Psoas muscle (tissue), 8 donors: ENCODE measurements around the gene PRMT2. TPM values are rescaled to one million over a fixed set of nuclear protein-coding genes. Genes with fewer than 3 reads are reported as not detected.

Experiments used
- ATAC-seq, 4 donors: fragments of 200-7000 bp; cut with Tn5 transposase; one replicate each; pipeline ENCODE4 v1.9.1; 2020; ENCODE audit warnings: moderate library complexity in 3 of 4, mild to moderate bottlenecking in 2 of 4
- DNase-seq, 2 donors: peaks; one replicate each; pipeline ENCODE4 v3.0.0-alpha.2; 2020
- H3K27ac ChIP-seq: fragments of 200-600 bp; one replicate; pipeline ENCODE4 v1.8.0; 2022
- H3K27me3 ChIP-seq, 3 donors: fragments of 200-600 bp in 1 of 3; one replicate each; pipeline versions ENCODE4 v1.6.1 to v1.8.0; 2013 to 2022; ENCODE audit warnings: low read length in 2 of 3, mild to moderate bottlenecking in 2 of 3, moderate library complexity in 1 of 3; ENCODE audit not compliant: insufficient read depth in 3 of 3
- H3K36me3 ChIP-seq, 2 donors: fragments of 200-600 bp in 1 of 2; one replicate each; pipeline versions ENCODE4 v1.6.1 to v1.8.0; 2013 to 2022; ENCODE audit warnings: low read depth in 1 of 2, mild to moderate bottlenecking in 1 of 2, moderate library complexity in 1 of 2; ENCODE audit not compliant: insufficient read depth in 1 of 2
- H3K4me1 ChIP-seq: fragments of 200-600 bp; one replicate; pipeline ENCODE4 v1.8.0; 2022
- H3K4me3 ChIP-seq: fragments of 200-600 bp; one replicate; pipeline ENCODE4 v1.8.0; 2022; ENCODE audit warnings: mild to moderate bottlenecking
- H3K9me3 ChIP-seq: fragments of 200-600 bp; one replicate; pipeline ENCODE4 v1.8.0; 2022
- CTCF ChIP-seq: fragments of 200-600 bp; IDR thresholded peaks from one replicate; pipeline ENCODE4 v1.8.0; 2022; ENCODE audit warnings: antibody characterized with exemption
- WGBS, 3 donors: extraction: QIAGEN DNeasy Blood & Tissue Kit; methylation state at CpG; one replicate each; pipeline versions ENCODE4 v1.1.6 to v1.1.7; 2013; 5-methylcytosine and 5-hydroxymethylcytosine counted together
- intact Hi-C, 2 donors: fragments of 100-400 bp; cut with DNase I; formaldehyde crosslinking; loops; one replicate each; pipeline versions ENCODE4 v1.11.0 to v1.14.2; 2022
- polyA plus RNA-seq, 3 donors: library from polyadenylated mRNA; stranded (reverse); fragments of 200-250 nt; gene quantifications; one replicate each; pipeline ENCODE4 v1.2.3, GENCODE V29; 2013
- total RNA-seq, 4 donors: library from RNA; stranded (reverse); fragmentation: NEBNext Ultra II Directional in 2 of 4; extraction: Animal tissue kit (Norgen Biotek cat#: 25700) in 2 of 4; gene quantifications; one replicate each; pipeline versions ENCODE4 v1.2.1 to v1.2.4, GENCODE V29; 2021 to 2023
- donor health status: healthy with polysubstance abuse.
- donor health status: DM: no; HTN: no; CAD: no; lungs with moderate emphysema.
- donor health status: Bipolar disorder and iron deficiency.
- donor health status: healthy.
- donor health status: DM: yes; HTN: yes; CAD: no.
- donor health status: DM: no; HTN: no; CAD: no.
- donor health status: DM: no; HTN: no; CAD: no.
- donor health status: DM: yes; HTN: yes; CAD: no.

Gene PRMT2
- total and polyA plus RNA-seq, 7 donors = 15.4 to 41.5 (median 28.5) TPM

DNA sequence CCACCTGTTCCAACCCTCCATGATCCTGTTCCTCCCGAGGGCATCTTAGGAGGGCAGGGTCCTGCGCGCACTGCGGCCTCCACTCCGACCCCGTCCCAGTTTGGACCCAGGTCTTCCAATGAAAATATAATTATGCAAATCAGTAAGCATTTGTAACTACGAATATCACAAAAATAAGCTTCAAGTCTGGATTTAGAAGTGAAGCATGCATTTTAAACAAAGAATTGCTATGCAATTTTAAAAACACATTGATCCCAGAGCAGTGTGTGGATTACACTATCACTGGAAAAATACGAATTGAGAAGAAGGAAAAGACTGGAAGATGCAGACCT, 673 bp downstream of the PRMT2 start:
- DNase-seq (no peak), ATAC-seq (no peak)
- no peaks in the 10 kb centered on the region for H3K9me3 ChIP-seq
- peak overlapping the region; percentile 94 for H3K27ac ChIP-seq
- peaks cover 2 to 15% of the 10 kb centered on the region in 2 donors for H3K36me3 ChIP-seq
- peaks cover 0 to 5% (median 0%) of the 10 kb centered on the region in 3 donors for H3K27me3 ChIP-seq
- H3K4me3 ChIP-seq = peak overlapping the region; percentile 91
- peaks cover 22% of the 10 kb centered on the region for H3K4me1 ChIP-seq
- TF ChIP-seq CTCF = no peak
- intact Hi-C loops = no loop called here
- WGBS, 3 donors = 3% methylated on average over 8 of the region's 8 CpGs

DNA sequence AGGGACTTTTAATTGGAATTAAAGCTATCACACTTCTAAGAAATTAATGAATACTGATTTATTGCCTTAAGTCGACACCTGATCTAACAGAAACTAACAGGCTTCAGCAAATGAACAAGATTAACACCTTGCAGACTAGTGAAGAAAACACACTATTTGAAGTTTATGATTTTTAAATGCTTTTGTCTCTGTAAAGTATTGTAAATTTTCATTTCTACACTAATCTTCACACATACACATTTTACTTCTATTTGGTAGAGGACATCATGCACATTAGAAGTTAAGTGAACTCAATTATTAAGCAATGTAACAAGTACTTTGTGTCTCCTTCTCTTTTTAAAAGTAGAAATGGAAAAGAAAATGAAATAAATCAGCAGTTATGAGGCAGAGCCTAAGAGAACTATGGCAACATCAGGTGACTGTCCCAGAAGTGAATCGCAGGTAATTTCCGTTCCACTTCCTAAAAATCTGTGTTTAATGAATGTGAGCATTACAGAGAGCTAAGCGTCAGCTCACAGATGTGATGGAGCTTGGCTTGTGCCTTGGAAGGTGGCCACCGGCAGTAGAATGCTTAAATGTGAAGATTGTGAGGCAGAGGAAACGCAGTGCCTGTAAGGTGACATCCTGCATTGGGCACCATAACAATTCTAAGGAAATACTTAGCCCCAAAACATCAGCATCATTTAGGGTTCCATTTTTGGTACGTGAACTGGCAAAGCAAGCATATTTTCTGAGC, 1.2 kb downstream of the PRMT2 start:
- peaks cover 4 to 19% of the 10 kb centered on the region in 2 donors for H3K36me3 ChIP-seq
- peak overlapping the region; percentile 94 for H3K27ac ChIP-seq
- intact Hi-C loops = no loop called here
- ATAC-seq (no peak), DNase-seq (no peak)
- TF ChIP-seq CTCF = no peak
- peaks cover 22% of the 10 kb centered on the region for H3K4me1 ChIP-seq
- WGBS, 3 donors = 59 to 69% (median 67%) methylated on average over 7 of the region's 7 CpGs
- H3K27me3 ChIP-seq = no peaks in the 10 kb centered on the region
- H3K9me3 ChIP-seq = no peaks in the 10 kb centered on the region
- peak overlapping the region; percentile 91 for H3K4me3 ChIP-seq

DNA sequence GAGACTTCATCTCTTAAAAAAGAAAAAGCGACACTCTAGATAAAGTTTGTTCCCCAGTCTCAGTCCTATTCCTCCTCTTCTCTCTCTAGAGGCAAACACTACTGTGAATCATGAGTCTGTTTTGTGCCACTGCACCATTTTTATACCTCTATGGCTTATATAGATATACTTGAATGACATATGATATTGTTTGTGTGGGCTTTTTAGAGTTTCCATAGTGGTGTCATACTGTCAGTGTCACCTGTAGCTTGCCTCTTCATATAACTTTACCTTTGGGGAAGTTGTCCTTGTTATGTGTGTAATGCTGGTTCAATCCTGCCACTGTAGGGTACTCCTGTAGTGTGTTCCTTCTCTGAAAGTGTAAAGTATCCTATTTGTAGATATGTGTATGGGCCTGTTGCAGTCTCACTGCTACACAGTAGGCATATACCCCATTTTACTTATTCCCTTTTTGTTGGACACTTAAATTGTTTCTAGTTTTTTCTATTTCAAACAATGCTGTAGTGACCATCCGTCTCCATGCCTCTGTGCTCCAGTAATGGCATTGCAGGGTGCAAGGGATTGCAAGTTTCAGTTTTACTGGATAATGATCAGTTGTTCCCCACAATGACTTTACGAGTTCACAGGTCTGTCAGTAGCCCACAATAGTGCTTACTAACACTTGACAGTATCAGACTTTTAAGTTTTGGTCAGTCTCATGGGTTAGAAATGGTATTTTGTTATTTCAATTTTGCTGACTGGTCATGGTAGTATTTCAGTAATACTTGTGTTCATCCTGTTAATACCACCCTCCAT, 2.7 kb downstream of the PRMT2 start:
- no peak for TF ChIP-seq CTCF
- Histone ChIP-seq H3K27ac (no peak overlapping the region), H3K36me3 (peaks cover 4 to 19% of the 10 kb centered on the region in 2 donors), H3K27me3 (no peaks in the 10 kb centered on the region), H3K4me1 (peaks cover 22% of the 10 kb centered on the region), H3K4me3 (no peak overlapping the region), H3K9me3 (no peaks in the 10 kb centered on the region)
- 56 to 67% (median 57%) methylated on average over 3 of the region's 3 CpGs for WGBS, 3 donors
- intact Hi-C loops = no loop called here
- ATAC-seq = no peak
- no peak for DNase-seq

- ATAC-seq (no peak), DNase-seq (no peak)
- no peaks in the 10 kb centered on the region for H3K27me3 ChIP-seq
- H3K4me1 ChIP-seq = peaks cover 22% of the 10 kb centered on the region
- H3K36me3 ChIP-seq = peaks cover 6 to 34% of the 10 kb centered on the region in 2 donors
- H3K27ac ChIP-seq = no peak overlapping the region
- TF ChIP-seq CTCF = peak; percentile 31
- no peaks in the 10 kb centered on the region for H3K9me3 ChIP-seq
- 85 to 89% (median 88%) methylated on average over 8 of the region's 8 CpGs for WGBS, 3 donors
- intact Hi-C loops = no loop called here
- no peak overlapping the region for H3K4me3 ChIP-seq
Measured at GRCh38 chr21:46639489-46640386, 4.3 kb downstream of the PRMT2 start.
